HG02943 (cell line): ENCODE results near the gene GIPC1.
"Not testable (repeated sequence)": the region's sequence is repeated elsewhere in the genome, so short reads cannot be mapped to it uniquely, and the experiment has no call there.

Source experiments
- ATAC-seq: cut with Tn5 transposase; IDR thresholded peaks from one replicate; pipeline ENCODE4 v1.9.1; 2021; ENCODE audit warnings: mild to moderate bottlenecking, low read depth, moderate library complexity; ENCODE audit not compliant: unreplicated experiment

The GIPC1 gene

DNA sequence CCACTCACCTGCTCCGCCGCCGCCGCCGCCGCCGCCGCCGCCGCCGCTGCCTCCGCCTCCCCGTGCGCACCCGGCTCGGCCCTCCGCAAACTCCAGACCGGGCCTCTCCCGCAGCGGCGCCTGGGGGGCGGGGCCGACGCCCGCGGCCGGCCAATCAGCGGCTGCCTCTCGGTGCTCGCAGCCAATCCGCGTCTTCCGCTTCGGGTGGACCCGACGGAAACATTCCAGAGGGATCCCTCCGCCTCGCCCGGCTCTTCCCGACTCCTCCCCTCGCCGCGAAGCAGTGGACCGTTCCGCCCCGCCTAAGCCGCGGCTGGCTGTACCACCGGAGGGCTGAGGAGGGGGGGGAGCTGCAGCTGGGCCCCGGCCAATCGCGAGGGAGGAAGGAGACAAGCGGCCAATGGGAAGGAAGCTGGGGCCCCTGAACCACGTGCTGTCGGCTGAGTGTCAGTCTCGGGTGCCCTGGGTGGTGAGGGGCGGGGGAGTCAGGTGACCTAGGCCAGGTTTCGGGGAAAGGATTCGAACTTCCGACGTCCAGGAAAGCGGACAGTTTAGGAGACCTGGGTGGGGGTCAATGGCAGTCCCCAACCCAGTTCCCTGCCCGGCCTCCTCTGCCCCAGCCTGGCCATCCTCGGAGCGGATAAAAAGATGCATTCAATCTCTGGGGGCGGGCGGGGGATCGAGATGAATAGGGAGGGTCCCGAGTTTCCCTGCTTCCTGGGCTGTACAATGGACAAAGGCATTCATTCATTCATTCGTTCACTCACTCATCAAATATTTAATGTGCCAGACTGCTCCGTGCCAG is at the start of gene GIPC1:
Gene GIPC1 (minus strand): TSS at position 99 of the 805 bp plus-strand sequence. CDS start 13,151 bp downstream, outside the sequence.
- no peak for ATAC-seq

GRCh38 chr19:14545716-14546082 is 49.8 kb upstream of the GIPC1 start:
- ATAC-seq = no peak

DNA sequence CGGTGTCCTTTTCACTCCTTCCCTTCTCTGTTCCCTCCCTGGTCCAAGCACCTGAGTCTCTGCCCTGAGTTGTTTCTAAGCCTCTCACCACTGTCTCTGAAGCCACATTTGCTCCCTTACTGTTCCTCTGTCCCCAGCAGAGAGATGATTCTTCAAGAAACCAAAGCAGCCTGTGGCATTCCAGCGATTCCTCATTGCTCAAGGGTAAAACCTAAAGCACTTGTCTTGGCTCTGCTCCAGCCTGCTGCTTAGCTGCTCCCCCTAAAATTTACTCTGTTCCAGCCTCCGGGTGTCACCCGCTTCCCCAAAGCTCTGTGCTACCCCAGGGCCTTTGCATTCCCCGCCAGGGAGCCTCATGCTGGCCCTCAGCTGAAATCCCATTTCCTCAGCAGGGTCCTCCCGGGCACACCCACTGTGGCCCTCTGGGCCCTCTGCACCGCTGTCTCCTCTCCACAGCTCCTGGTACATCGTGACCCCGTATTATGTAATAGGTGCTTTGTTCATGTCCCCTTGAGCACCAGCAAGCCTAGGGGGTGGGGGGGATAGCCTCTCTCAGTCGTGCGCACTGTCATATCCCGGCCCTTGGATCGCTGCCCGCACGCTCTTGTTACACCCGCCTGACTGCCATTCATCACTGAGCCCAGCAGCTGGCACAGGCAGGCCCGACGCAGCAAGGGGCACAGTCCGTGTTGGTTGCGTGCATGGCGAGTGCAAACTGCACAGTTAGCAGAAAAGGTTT is 49.2 kb upstream of the GIPC1 start:
- ATAC-seq = no peak

- ATAC-seq = no peak
Measured at GRCh38 chr19:14544047-14544446, 48.1 kb upstream of the GIPC1 start.

- ATAC-seq = no peak
Measured at GRCh38 chr19:14542711-14543328, 46.9 kb upstream of the GIPC1 start.

DNA sequence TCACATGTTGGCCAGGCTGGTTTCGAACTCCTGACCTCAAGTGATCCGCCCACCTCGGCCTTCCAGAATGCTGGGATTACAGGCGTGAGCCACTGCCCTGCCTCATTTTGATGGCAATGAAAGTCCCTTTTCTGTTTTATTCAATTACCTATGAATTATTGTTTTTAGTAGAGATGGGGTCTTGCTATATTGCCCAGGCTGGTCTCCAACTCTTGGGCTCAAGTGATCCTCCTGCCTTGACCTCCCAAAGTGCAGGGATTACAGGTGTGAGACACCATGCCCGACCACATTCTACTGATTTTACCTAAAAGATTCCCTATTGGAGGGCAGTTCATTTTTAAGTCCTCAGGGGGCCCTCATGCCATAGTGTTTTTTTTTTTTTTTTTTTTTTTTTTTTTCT is 46.1 kb upstream of the GIPC1 start:
- not testable (repeated sequence) for ATAC-seq

GRCh38 chr19:14540741-14541525 is 45.0 kb upstream of the GIPC1 start:
- no peak for ATAC-seq

- ATAC-seq = no peak
Measured at GRCh38 chr19:14536926-14537692, 41.2 kb upstream of the GIPC1 start.

GRCh38 chr19:14533450-14533849 is 37.5 kb upstream of the GIPC1 start:
- ATAC-seq = no peak

DNA sequence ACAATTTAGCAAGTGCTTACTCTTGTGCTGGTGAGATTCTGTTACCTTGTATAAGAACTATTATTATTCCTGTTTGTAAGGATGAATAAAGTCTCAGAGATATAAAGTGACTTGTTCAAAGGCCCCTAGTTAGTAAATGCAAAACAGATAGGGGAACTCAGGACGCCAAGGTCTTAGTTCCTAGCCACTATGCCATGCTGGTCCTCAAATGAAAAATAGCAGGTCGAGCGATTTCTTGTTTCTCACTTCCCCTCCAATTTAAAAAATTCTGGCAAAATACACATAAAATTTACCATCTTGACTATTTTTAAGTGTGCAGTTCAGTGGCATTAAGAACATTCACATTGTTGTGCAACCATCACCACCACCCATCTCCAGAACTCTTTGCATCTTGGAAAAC is 34.6 kb upstream of the GIPC1 start:
- ATAC-seq = no peak

GRCh38 chr19:14530005-14530348 is 34.0 kb upstream of the GIPC1 start:
- no peak for ATAC-seq

DNA sequence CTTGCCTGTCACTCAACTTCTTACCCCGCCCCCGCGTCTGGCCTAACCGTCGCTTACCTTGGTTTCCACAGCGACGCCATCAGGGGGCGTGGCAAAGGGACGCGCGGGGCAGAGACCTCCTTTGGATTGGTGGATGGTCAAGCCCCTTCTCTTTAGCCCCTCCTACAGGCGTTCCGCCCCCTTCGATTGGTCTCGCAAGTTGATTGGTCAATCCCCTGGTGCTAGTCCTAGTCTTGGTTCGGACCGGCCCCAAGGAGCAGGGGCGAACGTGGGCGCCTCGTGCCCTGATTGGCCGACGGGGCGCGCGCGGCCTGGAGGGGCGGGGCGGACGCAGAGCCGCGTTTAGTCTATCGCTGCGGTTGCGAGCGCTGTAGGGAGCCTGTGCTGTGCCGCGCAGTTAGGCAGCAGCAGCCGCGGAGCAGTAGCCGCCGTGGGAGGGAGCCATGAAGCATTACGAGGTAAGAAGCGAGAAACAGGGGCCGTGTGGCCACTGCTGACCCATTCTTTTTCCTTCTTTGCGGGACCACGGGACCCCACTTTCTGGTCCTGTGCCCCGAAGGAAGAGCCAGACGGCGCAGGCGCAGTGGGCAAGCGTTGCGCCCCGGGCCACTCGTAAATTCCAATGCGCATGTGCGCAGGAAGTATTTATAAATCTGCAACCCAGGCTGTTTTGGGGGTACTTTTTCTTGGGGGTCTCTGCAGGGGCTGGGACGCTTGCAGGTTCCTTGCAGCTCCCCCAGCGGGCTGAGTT is 33.5 kb upstream of the GIPC1 start, which contains the start of gene TECR:
Gene TECR (plus strand): TSS at position 341 of the 751 bp plus-strand sequence. CDS start 103 bp downstream, at position 444.
- ATAC-seq = peak; percentile 95

- no peak for ATAC-seq
Measured at GRCh38 chr19:14528419-14529253, 32.7 kb upstream of the GIPC1 start.

GRCh38 chr19:14526423-14526822 is 30.5 kb upstream of the GIPC1 start:
- ATAC-seq = no peak

DNA sequence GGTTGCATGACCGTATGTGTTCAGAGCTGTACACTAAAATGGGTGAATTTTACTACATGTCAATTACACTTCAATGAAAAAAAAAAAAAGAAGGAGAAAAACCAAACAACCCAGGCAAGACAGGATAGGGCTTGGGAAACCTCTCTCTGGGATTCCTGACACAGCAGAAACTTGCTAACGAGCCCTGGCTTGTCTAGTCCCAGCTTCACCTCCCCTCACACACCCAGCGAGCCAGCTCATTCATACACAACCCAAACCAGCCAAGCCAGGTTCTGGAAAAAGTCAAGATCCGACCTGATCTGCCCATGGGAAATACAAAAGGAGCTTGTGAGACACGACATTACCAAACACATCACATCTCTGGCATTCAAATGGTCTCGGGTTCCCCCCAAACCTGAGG is 29.8 kb upstream of the GIPC1 start:
- ATAC-seq = no peak

- no peak for ATAC-seq
Measured at GRCh38 chr19:14520543-14520942, 24.6 kb upstream of the GIPC1 start.

GRCh38 chr19:14519860-14520407 is 24.0 kb upstream of the GIPC1 start:
- no peak for ATAC-seq

DNA sequence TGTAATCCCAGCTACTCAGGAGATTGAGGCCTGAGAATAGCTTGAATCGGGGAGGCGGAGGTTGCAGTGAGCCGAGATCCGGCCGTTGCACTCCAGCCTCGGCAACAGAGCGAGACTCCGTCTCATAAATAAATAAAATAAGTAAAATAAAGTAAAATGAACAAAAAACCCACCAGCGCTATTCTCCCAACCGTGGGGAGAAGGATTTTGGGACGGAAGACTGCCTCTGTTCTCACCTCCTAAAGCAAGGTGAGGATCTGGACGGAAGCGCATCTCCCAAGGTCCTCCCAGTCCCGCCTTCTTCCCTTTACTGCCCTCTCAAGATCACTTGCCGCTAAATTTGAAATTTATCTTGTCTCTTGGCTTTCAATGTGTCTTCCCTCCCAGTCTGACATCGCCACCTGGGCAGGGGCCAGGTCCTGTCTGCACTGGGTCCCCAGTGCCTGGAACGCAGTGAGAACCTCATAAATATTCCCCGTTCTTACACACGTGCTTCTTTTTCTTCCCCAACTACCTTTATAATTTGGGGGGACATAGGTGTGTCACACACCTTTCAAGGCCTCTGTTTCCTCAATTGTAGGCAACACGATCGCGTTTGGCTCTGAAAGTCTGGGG is 23.4 kb upstream of the GIPC1 start:
- no peak for ATAC-seq
